PC-3 (cell line): Measurements from ENCODE around the gene ABHD12B. TPM values are rescaled to one million over a fixed set of nuclear protein-coding genes. Genes with fewer than 3 reads are reported as not detected.
"Not testable (repeated sequence)": the region's sequence is repeated elsewhere in the genome, so short reads cannot be mapped to it uniquely, and the experiment has no call there.

Experiments
- ATAC-seq: fragments of 200-7000 bp; cut with Tn5 transposase; 2 replicates; pipeline ENCODE4 v1.9.1; 2020; ENCODE audit warnings: mild to moderate bottlenecking, moderate library complexity
- BruUV-seq: library from RNA; stranded (reverse); fragments of 400-500 nt; replicated peaks from 2 replicates; lab custom pipeline; 2021; lab: Mats Ljungman, UMichigan
- CTCF ChIA-PET: fragments of 300-600 bp; sonication (Branson Sonifier 250); formaldehyde crosslinking; loops from one replicate; lab custom pipeline; 2022; ENCODE audit warnings: antibody characterized with exemption; lab: Charles Lee
- POLR2A ChIA-PET: fragments of 300-600 bp; sonication (Branson Sonifier 250); formaldehyde crosslinking; loops from one replicate; lab custom pipeline; 2022; ENCODE audit warnings: antibody characterized with exemption; ENCODE audit not compliant: unreplicated experiment; lab: Charles Lee
- DNase-seq: peaks from one replicate; pipeline ENCODE4 v3.0.0-alpha.2; 2015
- H2AFZ ChIP-seq: fragments of 300-600 bp; sonication (generic); 2 replicates; pipeline ENCODE4 v1.6.0; 2016; ENCODE audit warnings: antibody characterized with exemption, low read length
- H3F3A ChIP-seq: fragments of 300-600 bp; sonication (generic); one replicate; pipeline ENCODE4 v1.6.0; 2017; ENCODE audit warnings: antibody characterized with exemption, low read length, control low read depth, mild to moderate bottlenecking; ENCODE audit not compliant: unreplicated experiment
- H3K27ac ChIP-seq: fragments of 300-600 bp; sonication (generic); 2 replicates; pipeline ENCODE4 v1.5.1; 2016; ENCODE audit warnings: mild to moderate bottlenecking, low read length
- H3K27me3 ChIP-seq: fragments of 300-600 bp; sonication (generic); 2 replicates; pipeline ENCODE4 v1.6.1; 2016; ENCODE audit warnings: low read length, mixed read lengths
- H3K36me3 ChIP-seq: fragments of 300-600 bp; sonication (generic); 2 replicates; pipeline ENCODE4 v1.6.1; 2016; ENCODE audit warnings: low read depth, mixed run types, low read length, mixed read lengths
- H3K4me1 ChIP-seq: fragments of 300-600 bp; sonication (generic); 2 replicates; pipeline ENCODE4 v1.5.1; 2016; ENCODE audit warnings: low read length; ENCODE audit not compliant: insufficient read depth
- H3K4me2 ChIP-seq: fragments of 300-600 bp; sonication (generic); 2 replicates; pipeline ENCODE4 v1.6.0; 2016; ENCODE audit warnings: low read length
- H3K4me3 ChIP-seq: fragments of 300-600 bp; sonication (generic); 2 replicates; pipeline ENCODE4 v1.5.1; 2016; ENCODE audit warnings: mild to moderate bottlenecking, low read length, mixed read lengths
- H3K79me2 ChIP-seq: fragments of 300-600 bp; sonication (generic); 2 replicates; pipeline ENCODE4 v1.6.1; 2017; ENCODE audit warnings: low read length, mixed read lengths
- H3K9ac ChIP-seq: fragments of 300-600 bp; sonication (generic); 2 replicates; pipeline ENCODE4 v1.6.0; 2016; ENCODE audit warnings: mild to moderate bottlenecking, low read length
- H3K9me2 ChIP-seq: fragments of 300-600 bp; sonication (generic); replicated peaks from 2 replicates; pipeline ENCODE4 v1.6.1; 2016; ENCODE audit warnings: mixed run types, low read length, mixed read lengths
- H3K9me3 ChIP-seq: fragments of 300-600 bp; sonication (generic); 2 replicates; pipeline ENCODE4 v1.6.1; 2016; ENCODE audit warnings: low read length, mixed read lengths
- H4K20me1 ChIP-seq: fragments of 300-600 bp; sonication (generic); 2 replicates; pipeline ENCODE4 v1.6.1; 2016; ENCODE audit warnings: low read length, mixed read lengths
- EZH2 ChIP-seq: fragments of 300-600 bp; sonication (generic); IDR thresholded peaks from one replicate; pipeline ENCODE4 v1.6.1; 2017; ENCODE audit warnings: antibody characterized with exemption, mild to moderate bottlenecking, low read length; ENCODE audit not compliant: unreplicated experiment
- EZH2phosphoT487 ChIP-seq: fragments of 300-600 bp; sonication (generic); IDR thresholded peaks from 2 replicates; pipeline ENCODE4 v1.6.1; 2018; ENCODE audit warnings: mild to moderate bottlenecking, antibody characterized with exemption, low read length, borderline replicate concordance
- intact Hi-C: fragments of 100-400 bp; cut with micrococcal nuclease; formaldehyde crosslinking; loops from 2 replicates; pipeline ENCODE4 v1.9.0; 2023
- total RNA-seq: library from RNA; depleted of rRNA; stranded (reverse); fragments of >200 nt; gene quantifications from 2 replicates; pipeline ENCODE4 v1.2.3, GENCODE V29; 2014
- TF ChIP-seq, protein P1 (sequence below): fragments of 300-600 bp; sonication (generic); conservative IDR thresholded peaks from 2 replicates; pipeline ENCODE4 v1.5.1; 2017; ENCODE audit warnings: antibody characterized with exemption, low read depth, mild to moderate bottlenecking, low read length

Gene ABHD12B
- total RNA-seq, 1 experiment from 2014 or later = not detected

DNA sequence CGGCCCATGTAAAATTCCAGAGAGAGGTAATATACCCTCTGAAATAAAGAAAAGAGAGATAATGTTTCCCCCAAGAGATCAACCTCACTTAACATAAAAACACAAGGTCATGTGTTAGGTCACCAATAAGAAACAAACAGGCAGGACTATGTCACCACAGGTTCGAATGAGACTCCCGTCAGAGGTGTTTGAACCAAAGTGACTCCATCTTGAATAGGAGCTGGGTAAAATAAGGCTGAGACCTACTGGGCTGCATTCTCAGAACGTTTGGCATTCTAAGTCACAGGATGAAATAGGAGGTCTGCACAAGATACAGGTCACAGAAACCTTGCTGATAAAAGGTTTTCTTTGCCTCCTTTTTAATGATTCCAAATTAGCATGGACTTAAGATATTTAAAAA, 65.9 kb downstream of the ABHD12B start:
- H3K27me3 ChIP-seq = no peaks in the 10 kb centered on the region
- H3K9me3 ChIP-seq = no peaks in the 10 kb centered on the region
- POLR2A ChIA-PET = no interaction called here
- H3K36me3 ChIP-seq = peaks cover 33% of the 10 kb centered on the region
- intact Hi-C loops = loop anchor here (5.0 kb wide), 1 partner anchor 40 kb away; no protein-coding TSS in a partner anchor
- H3K4me3 ChIP-seq = no peak overlapping the region
- peaks cover 30% of the 10 kb centered on the region for H3K4me1 ChIP-seq
- no peak for TF ChIP-seq EZH2
- no peak for TF ChIP-seq EZH2phosphoT487
- TF ChIP-seq, protein P1, sequence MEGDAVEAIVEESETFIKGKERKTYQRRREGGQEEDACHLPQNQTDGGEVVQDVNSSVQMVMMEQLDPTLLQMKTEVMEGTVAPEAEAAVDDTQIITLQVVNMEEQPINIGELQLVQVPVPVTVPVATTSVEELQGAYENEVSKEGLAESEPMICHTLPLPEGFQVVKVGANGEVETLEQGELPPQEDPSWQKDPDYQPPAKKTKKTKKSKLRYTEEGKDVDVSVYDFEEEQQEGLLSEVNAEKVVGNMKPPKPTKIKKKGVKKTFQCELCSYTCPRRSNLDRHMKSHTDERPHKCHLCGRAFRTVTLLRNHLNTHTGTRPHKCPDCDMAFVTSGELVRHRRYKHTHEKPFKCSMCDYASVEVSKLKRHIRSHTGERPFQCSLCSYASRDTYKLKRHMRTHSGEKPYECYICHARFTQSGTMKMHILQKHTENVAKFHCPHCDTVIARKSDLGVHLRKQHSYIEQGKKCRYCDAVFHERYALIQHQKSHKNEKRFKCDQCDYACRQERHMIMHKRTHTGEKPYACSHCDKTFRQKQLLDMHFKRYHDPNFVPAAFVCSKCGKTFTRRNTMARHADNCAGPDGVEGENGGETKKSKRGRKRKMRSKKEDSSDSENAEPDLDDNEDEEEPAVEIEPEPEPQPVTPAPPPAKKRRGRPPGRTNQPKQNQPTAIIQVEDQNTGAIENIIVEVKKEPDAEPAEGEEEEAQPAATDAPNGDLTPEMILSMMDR = no peak
- DNase-seq = no peak
- ATAC-seq = no peak
- no TSS peak for BruUV-seq
- no peak overlapping the region for H2AFZ ChIP-seq
- no peak overlapping the region for H3K27ac ChIP-seq
- no peaks in the 10 kb centered on the region for H4K20me1 ChIP-seq
- no peaks in the 10 kb centered on the region for H3K9me2 ChIP-seq
- H3K79me2 ChIP-seq = peaks cover 28% of the 10 kb centered on the region
- peak overlapping the region; percentile 0; the same call in 1 of the 2 replicates for H3K4me2 ChIP-seq
- H3F3A ChIP-seq = peaks cover 6% of the 10 kb centered on the region
- H3K9ac ChIP-seq = no peak overlapping the region
- CTCF ChIA-PET = no interaction called here

DNA sequence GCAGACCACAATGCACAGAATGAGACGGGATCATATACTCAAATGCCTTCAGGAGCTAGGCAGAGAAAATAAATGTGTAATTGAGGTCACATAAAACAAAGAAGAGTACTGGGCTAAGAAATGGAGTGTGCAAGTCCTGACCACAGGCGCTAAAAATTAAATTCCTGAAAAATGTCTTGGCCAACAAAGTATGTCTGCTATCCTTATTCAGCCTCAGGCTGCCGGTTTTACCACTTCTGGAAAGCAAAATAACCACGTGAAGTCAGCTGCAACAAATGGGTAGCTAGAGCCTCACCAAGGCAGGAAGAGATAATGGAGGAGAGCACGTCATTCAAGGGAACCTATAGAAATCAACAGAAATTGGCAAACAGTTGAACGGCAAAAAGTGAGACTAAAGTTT, 69.3 kb downstream of the ABHD12B start:
- no peak overlapping the region for H3K4me3 ChIP-seq
- H3K27ac ChIP-seq = no peak overlapping the region
- peaks cover 12% of the 10 kb centered on the region for H3K36me3 ChIP-seq

GRCh38 chr14:50941638-50942037, 69.8 kb downstream of the ABHD12B start:
- H3K4me3 ChIP-seq = not testable (repeated sequence)

More for the DNA sequence above, 69.3 kb downstream of the ABHD12B start:
- DNase-seq (no peak), ATAC-seq (no peak)
- peaks cover 33% of the 10 kb centered on the region for H3K4me1 ChIP-seq
- H3K4me2 ChIP-seq = no peak overlapping the region
- ChIA-PET CTCF (no interaction called here), POLR2A (no interaction called here)
- H3F3A ChIP-seq = peaks cover 6% of the 10 kb centered on the region
- no peak overlapping the region for H3K9ac ChIP-seq
- H3K9me2 ChIP-seq = no peaks in the 10 kb centered on the region
- H4K20me1 ChIP-seq = no peaks in the 10 kb centered on the region
- intact Hi-C loops = loop anchor here (5.0 to 10.0 kb wide), 2 partner anchors 154 to 714 kb away; partner anchors contain the start of gene FRMD6
- TF ChIP-seq EZH2phosphoT487 (no peak), EZH2 (no peak)
- TF ChIP-seq, protein P1 = no peak
- H2AFZ ChIP-seq = no peak overlapping the region
- no peaks in the 10 kb centered on the region for H3K27me3 ChIP-seq
- BruUV-seq = no TSS peak
- H3K79me2 ChIP-seq = peaks cover 42% of the 10 kb centered on the region
- H3K9me3 ChIP-seq = no peaks in the 10 kb centered on the region

More at GRCh38 chr14:50941638-50942037, 69.8 kb downstream of the ABHD12B start:
- H3K27me3 ChIP-seq, H2AFZ ChIP-seq, H3K9me3 ChIP-seq, H3K4me2 ChIP-seq, H3K9ac ChIP-seq, ATAC-seq, H3K9me2 ChIP-seq, H4K20me1 ChIP-seq, POLR2A ChIA-PET, H3K27ac ChIP-seq, CTCF ChIA-PET, H3F3A ChIP-seq, DNase-seq, BruUV-seq: not testable (repeated sequence)
- Histone ChIP-seq H3K79me2 (peaks cover 42% of the 10 kb centered on the region), H3K4me1 (peaks cover 28% of the 10 kb centered on the region), H3K36me3 (peaks cover 12% of the 10 kb centered on the region)
- intact Hi-C loops = loop anchor here (5.0 to 10.0 kb wide), 2 partner anchors 154 to 713 kb away; partner anchors contain the start of gene FRMD6
